Neural crest cell (in vitro differentiated cells): ENCODE measurements around the gene C9orf85. TPM values are rescaled to one million over a fixed set of nuclear protein-coding genes. Genes with fewer than 3 reads are reported as not detected.

ENCODE experiments used
- DNase-seq: peaks from one replicate; pipeline ENCODE4 v3.0.0; 2021; ENCODE audit warnings: low read depth, mixed read lengths, low spot score
- H3K27ac Mint-ChIP-seq: one replicate; pipeline ENCODE4 v1.8.0; 2021; ENCODE audit warnings: mild to moderate bottlenecking, mixed read lengths; ENCODE audit not compliant: unreplicated experiment
- H3K27me3 Mint-ChIP-seq: 2 replicates; pipeline ENCODE4 v1.8.0; 2021; ENCODE audit warnings: low read depth, mild to moderate bottlenecking, mixed read lengths
- H3K36me3 Mint-ChIP-seq: 2 replicates; pipeline ENCODE4 v1.8.0; 2021; ENCODE audit warnings: low read depth, mild to moderate bottlenecking, mixed read lengths
- H3K4me1 Mint-ChIP-seq: 2 replicates; pipeline ENCODE4 v1.8.0; 2021; ENCODE audit warnings: mixed read lengths
- H3K4me3 Mint-ChIP-seq: one replicate; pipeline ENCODE4 v1.8.0; 2021; ENCODE audit warnings: mild to moderate bottlenecking, mixed read lengths
- H3K9me3 Mint-ChIP-seq: 2 replicates; pipeline ENCODE4 v1.8.0; 2021; ENCODE audit warnings: mixed read lengths
- total RNA-seq: library from RNA; stranded (reverse); gene quantifications from 2 replicates; pipeline ENCODE4 v1.2.1, GENCODE V29; 2021
- TF ChIP-seq, protein P1 (sequence below): fragments of 200-600 bp; sonication (generic); conservative IDR thresholded peaks from 2 replicates; pipeline ENCODE4 v1.5.0; 2021; ENCODE audit warnings: antibody characterized with exemption, mild to moderate bottlenecking

C9orf85 gene
- total RNA-seq, 1 donor from 2014 or later, result 13.4 TPM

DNA sequence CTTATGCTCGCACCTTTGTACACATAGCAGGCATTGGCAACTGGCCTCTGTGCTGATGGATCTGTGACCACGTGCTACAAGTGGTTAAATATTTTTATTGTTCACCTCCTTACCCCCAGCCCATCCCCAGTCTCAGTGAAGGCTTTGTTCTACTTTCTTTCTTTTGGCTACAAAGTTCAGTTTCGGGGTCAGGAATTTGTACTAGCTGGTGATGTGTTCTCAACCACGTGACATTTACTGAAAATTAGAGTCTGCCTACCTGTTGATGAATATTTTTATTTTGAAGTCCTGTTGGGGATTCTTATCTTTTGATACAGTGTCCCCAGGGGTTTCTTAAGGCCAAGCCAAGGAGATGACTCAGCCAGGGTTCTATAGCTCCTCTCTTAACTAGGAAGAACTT, 101.2 kb downstream of the C9orf85 start:
- peak overlapping the region; percentile 67 for H3K27ac Mint-ChIP-seq
- H3K27me3 Mint-ChIP-seq, result no peaks in the 10 kb centered on the region
- H3K4me3 Mint-ChIP-seq, result no peak overlapping the region
- peaks cover 11% of the 10 kb centered on the region for H3K4me1 Mint-ChIP-seq
- DNase-seq, result no peak
- H3K36me3 Mint-ChIP-seq, result no peaks in the 10 kb centered on the region
- no peaks in the 10 kb centered on the region for H3K9me3 Mint-ChIP-seq
- TF ChIP-seq, protein P1, sequence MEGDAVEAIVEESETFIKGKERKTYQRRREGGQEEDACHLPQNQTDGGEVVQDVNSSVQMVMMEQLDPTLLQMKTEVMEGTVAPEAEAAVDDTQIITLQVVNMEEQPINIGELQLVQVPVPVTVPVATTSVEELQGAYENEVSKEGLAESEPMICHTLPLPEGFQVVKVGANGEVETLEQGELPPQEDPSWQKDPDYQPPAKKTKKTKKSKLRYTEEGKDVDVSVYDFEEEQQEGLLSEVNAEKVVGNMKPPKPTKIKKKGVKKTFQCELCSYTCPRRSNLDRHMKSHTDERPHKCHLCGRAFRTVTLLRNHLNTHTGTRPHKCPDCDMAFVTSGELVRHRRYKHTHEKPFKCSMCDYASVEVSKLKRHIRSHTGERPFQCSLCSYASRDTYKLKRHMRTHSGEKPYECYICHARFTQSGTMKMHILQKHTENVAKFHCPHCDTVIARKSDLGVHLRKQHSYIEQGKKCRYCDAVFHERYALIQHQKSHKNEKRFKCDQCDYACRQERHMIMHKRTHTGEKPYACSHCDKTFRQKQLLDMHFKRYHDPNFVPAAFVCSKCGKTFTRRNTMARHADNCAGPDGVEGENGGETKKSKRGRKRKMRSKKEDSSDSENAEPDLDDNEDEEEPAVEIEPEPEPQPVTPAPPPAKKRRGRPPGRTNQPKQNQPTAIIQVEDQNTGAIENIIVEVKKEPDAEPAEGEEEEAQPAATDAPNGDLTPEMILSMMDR, result no peak

DNA sequence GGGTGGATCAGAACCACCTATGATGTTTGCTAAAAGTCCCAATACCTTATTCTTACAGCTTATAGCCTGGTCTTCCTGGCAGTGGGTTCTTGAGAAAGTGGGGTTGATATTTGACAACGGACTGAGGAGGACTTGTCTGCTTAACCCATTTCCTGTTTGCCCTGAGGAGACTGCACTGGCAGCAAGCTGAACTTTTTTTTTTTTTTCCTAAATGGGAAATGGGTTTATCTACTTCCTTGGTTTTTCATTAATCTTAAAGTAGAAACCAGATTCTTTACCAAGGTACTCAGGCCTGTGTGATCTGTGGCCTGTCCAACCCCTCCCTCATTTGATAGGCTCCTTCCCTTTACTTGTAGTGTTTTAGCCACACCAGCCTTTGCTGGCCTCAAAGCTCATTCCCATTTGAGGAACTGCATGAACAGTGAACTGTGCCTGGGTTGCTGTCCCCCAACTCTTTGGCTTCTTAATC, 101.9 kb downstream of the C9orf85 start:
- H3K4me1 Mint-ChIP-seq, result peaks cover 11% of the 10 kb centered on the region
- no peak overlapping the region for H3K4me3 Mint-ChIP-seq
- no peaks in the 10 kb centered on the region for H3K27me3 Mint-ChIP-seq
- no peaks in the 10 kb centered on the region for H3K36me3 Mint-ChIP-seq
- H3K27ac Mint-ChIP-seq, result peak overlapping the region; percentile 1
- no peak for DNase-seq
- no peaks in the 10 kb centered on the region for H3K9me3 Mint-ChIP-seq
- TF ChIP-seq, protein P1, result no peak

DNA sequence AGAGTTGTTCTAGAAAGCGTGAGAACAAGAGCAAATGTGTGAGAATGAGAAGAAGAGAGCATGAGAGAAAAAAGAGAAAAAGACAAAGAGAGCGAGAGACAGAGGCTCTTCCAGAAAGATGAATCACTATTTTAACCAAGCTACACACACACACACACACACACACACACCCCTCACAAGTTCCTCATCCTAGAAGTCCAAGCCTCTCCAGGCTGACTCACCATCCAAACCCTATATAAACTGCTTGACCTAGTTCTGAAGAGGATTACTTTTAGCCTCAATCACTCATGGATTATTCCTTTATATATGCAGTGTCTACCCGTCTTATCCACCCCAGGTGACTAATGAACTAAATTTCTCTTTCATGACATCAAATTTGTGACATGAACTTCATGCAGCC, 111.4 kb downstream of the C9orf85 start:
- H3K36me3 Mint-ChIP-seq, result no peaks in the 10 kb centered on the region
- H3K9me3 Mint-ChIP-seq, result peaks cover 2% of the 10 kb centered on the region
- H3K4me3 Mint-ChIP-seq, result no peak overlapping the region
- H3K27me3 Mint-ChIP-seq, result no peaks in the 10 kb centered on the region
- TF ChIP-seq, protein P1, result no peak
- no peak for DNase-seq
- peaks cover 7% of the 10 kb centered on the region for H3K4me1 Mint-ChIP-seq
- H3K27ac Mint-ChIP-seq, result no peak overlapping the region

Other genes with a start within 250 kb of the C9orf85 start
- gene CEMIP2, start 143.1 kb upstream of the C9orf85 start, total RNA-seq, result 90.2 and 94.4 TPM in 2 replicates
- gene ABHD17B, start 446 bp upstream of the C9orf85 start, total RNA-seq, result 42.1 and 42.5 TPM in 2 replicates
- gene C9orf57, start 149.0 kb downstream of the C9orf85 start, total RNA-seq, result not detected in 2 replicates
- gene GDA, start 237.8 kb downstream of the C9orf85 start, total RNA-seq, result 11.5 and 12.3 TPM in 2 replicates